Measurements from ENCODE around the gene RFC4. TPM values are rescaled to one million over a fixed set of nuclear protein-coding genes. Genes with fewer than 3 reads are reported as not detected.
A peak's percentile ranks its signal among the peaks of the same experiment; 100 is the strongest.
"Not testable (repeated sequence)": the region's sequence is repeated elsewhere in the genome, so short reads cannot be mapped to it uniquely, and the experiment has no call there.

RFC4 gene
- total and polyA plus RNA-seq, 2 donors = 16.7 to 27.1 TPM

DNA sequence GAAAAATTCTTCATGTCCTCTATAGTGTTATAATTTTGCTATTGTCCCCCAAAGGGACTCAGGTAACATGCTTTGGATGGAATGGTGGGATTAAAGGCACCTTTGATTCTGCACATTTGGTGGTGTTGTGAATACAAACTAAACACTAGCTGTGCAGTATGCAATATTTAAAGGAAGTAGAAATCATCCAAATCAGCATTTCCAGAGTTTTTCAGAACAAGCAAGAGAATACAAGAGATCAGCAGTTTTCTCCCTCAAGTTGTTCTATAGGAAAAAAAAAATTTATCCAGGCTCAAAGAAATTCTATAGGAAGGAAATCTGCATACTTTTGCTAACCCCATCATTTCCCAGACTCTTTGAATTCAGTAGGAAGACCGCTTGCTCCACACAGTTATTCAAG, 26.0 kb upstream of the RFC4 start:
- H3K4me3 ChIP-seq (ENCODE audit: low read depth, low read length) = no peak overlapping the region
- no peaks in the 10 kb centered on the region for H3K4me1 ChIP-seq (ENCODE audit: insufficient read depth)
- WGBS = 84% methylated on average over 1 of the region's 1 CpG
- DNase-seq (ENCODE audit: extremely low spot score) = no peak
- H3K27ac ChIP-seq (ENCODE audit: low read depth) = no peak overlapping the region
- no peaks in the 10 kb centered on the region for H3K36me3 ChIP-seq (ENCODE audit: insufficient read depth)

DNA sequence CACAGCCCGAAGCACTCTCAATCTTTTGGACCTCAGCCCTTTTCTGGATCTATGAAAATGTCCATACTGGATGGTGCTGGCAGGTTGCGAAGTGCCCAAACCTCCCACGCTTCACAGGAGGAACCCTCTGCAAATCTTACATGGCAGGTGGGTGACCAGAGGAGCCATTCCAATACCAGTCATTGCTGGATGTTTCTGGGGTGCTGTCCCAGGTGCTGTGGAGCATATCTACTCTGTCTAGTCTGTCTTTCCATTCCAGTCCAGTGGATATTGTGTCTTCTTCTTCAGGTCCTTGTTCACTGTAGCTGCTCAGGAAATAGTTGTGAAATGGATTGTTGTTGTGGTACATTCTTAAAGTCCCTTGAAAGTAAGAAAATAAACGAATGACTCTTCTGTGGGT, 25.5 kb upstream of the RFC4 start:
- 69% methylated on average over 4 of the region's 4 CpGs for WGBS
- H3K4me3 ChIP-seq (ENCODE audit: low read depth, low read length) = no peak overlapping the region
- H3K4me1 ChIP-seq (ENCODE audit: insufficient read depth) = no peaks in the 10 kb centered on the region
- DNase-seq (ENCODE audit: extremely low spot score) = no peak
- H3K36me3 ChIP-seq (ENCODE audit: insufficient read depth) = no peaks in the 10 kb centered on the region
- no peak overlapping the region for H3K27ac ChIP-seq (ENCODE audit: low read depth)

DNA sequence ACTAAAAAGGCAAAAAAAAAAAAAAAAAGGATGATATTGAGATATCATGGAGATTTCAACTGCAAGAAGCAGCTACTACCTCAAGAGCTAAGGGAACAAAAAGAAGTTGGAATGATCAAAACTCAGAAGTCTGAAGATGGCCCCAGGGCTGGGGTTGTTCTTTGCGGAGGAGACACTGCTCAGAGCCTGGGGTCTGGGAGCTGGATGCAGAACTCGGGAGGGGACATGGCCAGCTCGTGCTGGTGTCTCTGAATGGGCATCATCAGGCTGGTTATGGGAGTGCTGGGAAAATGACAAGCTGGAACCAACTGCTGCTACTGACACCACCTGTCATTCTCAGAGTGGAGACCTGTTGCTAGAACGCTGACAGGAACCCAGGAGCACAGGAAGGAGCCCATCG, 22.1 kb upstream of the RFC4 start:
- H3K4me1 ChIP-seq (ENCODE audit: insufficient read depth) = no peaks in the 10 kb centered on the region
- H3K4me3 ChIP-seq (ENCODE audit: low read depth, low read length) = no peak overlapping the region
- H3K27ac ChIP-seq (ENCODE audit: low read depth) = no peak overlapping the region
- DNase-seq (ENCODE audit: extremely low spot score) = no peak
- H3K36me3 ChIP-seq (ENCODE audit: insufficient read depth) = no peaks in the 10 kb centered on the region
- 25% methylated on average over 5 of the region's 5 CpGs for WGBS

- Histone ChIP-seq H3K4me1 (ENCODE audit: insufficient read depth) (no peaks in the 10 kb centered on the region), H3K27ac (ENCODE audit: low read depth) (no peak overlapping the region), H3K36me3 (ENCODE audit: insufficient read depth) (no peaks in the 10 kb centered on the region), H3K4me3 (ENCODE audit: low read depth, low read length) (peak overlapping the region; percentile 58)
- WGBS = 2% methylated on average over 80 of the region's 80 CpGs
- no peak for DNase-seq (ENCODE audit: extremely low spot score)
These were observed 20.9 kb upstream of the RFC4 start for GRCh38 chr3:186826976-186827857.

DNA sequence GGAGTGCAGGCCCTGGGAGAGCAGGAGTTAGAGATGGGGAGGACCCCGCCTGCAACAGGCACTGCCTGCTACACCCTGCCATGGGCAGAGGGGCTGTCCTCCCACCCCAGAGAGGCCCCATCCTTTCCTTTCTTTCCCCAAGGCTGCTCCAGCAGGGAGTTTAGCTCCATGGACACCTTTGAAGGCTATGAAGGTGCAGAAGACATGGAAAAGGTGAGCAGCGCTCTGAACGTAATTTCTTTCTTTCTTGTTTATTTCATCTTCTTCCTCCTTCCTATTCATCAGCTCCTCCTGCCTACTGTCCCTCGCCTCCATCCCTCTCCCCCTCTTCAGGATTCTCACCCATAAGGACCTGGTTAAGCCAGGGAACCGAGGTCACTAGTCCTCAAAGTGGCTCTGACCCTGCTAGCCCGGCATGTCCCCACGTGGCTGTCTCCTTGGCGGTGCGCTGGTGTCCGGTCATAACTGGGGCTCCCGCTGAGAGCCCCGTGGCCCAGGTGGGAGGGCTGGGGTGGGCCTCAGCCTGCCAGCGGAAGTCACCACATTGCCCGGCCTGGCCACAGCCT, 20.2 kb upstream of the RFC4 start:
- no peaks in the 10 kb centered on the region for H3K36me3 ChIP-seq (ENCODE audit: insufficient read depth)
- H3K27ac ChIP-seq (ENCODE audit: low read depth) = no peak overlapping the region
- DNase-seq (ENCODE audit: extremely low spot score) = no peak
- WGBS = 27% methylated on average over 14 of the region's 14 CpGs
- H3K4me1 ChIP-seq (ENCODE audit: insufficient read depth) = no peaks in the 10 kb centered on the region
- peak overlapping the region; percentile 58 for H3K4me3 ChIP-seq (ENCODE audit: low read depth, low read length)

GRCh38 chr3:186825872-186826409, 19.7 kb upstream of the RFC4 start:
- no peak overlapping the region for H3K27ac ChIP-seq (ENCODE audit: low read depth)
- no peak overlapping the region for H3K4me3 ChIP-seq (ENCODE audit: low read depth, low read length)
- DNase-seq (ENCODE audit: extremely low spot score) = no peak
- no peaks in the 10 kb centered on the region for H3K4me1 ChIP-seq (ENCODE audit: insufficient read depth)
- H3K36me3 ChIP-seq (ENCODE audit: insufficient read depth) = no peaks in the 10 kb centered on the region
- WGBS = 40% methylated on average over 11 of the region's 11 CpGs

DNA sequence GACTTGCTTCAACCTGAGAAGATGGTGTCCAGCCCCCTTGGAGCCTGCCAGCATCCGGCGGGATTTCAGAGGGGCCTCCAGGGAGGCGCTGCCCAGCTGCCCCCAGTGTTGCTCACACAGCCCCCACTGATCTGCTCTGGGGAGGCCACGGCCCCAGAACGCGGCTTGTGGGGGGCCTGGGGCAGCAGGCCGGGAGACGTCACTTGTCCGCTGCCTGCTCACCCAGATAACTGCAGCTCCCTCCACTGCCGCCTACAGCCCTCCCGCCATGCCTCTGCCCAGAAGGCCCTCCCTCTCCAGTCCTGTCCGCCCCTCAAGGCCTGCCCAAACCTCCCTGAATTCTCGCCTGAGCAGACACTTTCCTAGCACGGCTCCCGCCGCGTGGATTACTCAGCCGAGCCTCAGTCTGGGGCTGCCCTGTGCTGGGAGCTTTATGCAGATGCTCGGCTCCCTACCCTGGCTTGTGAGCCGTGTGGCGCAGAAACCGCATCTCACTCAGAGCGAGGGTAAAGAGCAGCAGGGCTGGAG, 19.1 kb upstream of the RFC4 start:
- 12% methylated on average over 23 of the region's 23 CpGs for WGBS
- no peak for DNase-seq (ENCODE audit: extremely low spot score)

GRCh38 chr3:186824430-186825139, 18.3 kb upstream of the RFC4 start:
- H3K4me3 ChIP-seq (ENCODE audit: low read depth, low read length) = no peak overlapping the region
- WGBS = 34% methylated on average over 18 of the region's 18 CpGs
- no peaks in the 10 kb centered on the region for H3K36me3 ChIP-seq (ENCODE audit: insufficient read depth)
- DNase-seq (ENCODE audit: extremely low spot score) = no peak
- no peaks in the 10 kb centered on the region for H3K4me1 ChIP-seq (ENCODE audit: insufficient read depth)
- no peak overlapping the region for H3K27ac ChIP-seq (ENCODE audit: low read depth)

More for the DNA sequence above, 19.1 kb upstream of the RFC4 start:
- Histone ChIP-seq H3K4me1 (ENCODE audit: insufficient read depth) (no peaks in the 10 kb centered on the region), H3K4me3 (ENCODE audit: low read depth, low read length) (no peak overlapping the region), H3K27ac (ENCODE audit: low read depth) (no peak overlapping the region), H3K36me3 (ENCODE audit: insufficient read depth) (no peaks in the 10 kb centered on the region)

DNA sequence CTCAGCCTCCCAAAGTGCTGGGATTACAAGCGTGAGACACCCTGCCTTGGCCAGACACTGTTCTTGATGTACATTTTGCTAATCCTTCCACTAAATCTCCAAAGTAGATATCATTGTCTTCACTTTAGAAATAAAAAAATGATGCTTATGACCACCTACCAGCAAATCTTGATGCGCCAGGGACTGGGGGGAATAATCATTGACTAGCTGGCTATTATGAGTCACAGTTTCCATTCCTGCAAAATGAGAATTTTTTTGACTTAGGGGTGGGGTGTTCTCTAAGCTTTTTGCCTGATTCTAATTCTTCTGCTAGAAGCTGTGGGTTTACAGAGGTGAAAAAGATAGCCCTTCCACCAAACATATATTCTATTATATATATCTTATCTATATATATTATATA, 17.1 kb upstream of the RFC4 start:
- H3K36me3 ChIP-seq (ENCODE audit: insufficient read depth) = no peaks in the 10 kb centered on the region
- H3K27ac ChIP-seq (ENCODE audit: low read depth) = no peak overlapping the region
- H3K4me1 ChIP-seq (ENCODE audit: insufficient read depth) = no peaks in the 10 kb centered on the region
- 73% methylated on average over 2 of the region's 2 CpGs for WGBS
- no peak for DNase-seq (ENCODE audit: extremely low spot score)
- H3K4me3 ChIP-seq (ENCODE audit: low read depth, low read length) = no peak overlapping the region

DNA sequence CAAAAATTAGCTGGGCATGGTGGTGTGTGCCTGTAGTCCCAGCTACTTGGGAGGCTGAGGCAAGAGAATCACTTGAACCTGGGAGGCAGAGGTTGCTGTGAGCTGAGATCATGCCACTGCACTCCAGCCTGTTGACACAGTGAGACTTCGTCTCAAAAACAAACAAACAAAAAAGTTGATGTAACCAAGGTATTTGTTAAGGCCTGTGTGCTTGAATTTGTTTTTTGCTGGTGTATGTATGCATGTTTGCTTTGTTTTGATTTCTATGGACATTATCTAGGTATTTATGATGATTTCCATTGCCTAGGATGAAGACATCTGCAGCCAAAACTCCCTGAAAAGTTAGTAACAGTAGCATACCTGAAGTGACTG, 16.1 kb upstream of the RFC4 start:
- not testable (repeated sequence) for H3K36me3 ChIP-seq (ENCODE audit: insufficient read depth); DNase-seq (ENCODE audit: extremely low spot score); H3K4me1 ChIP-seq (ENCODE audit: insufficient read depth); H3K27ac ChIP-seq (ENCODE audit: low read depth); H3K4me3 ChIP-seq (ENCODE audit: low read depth, low read length)
- 61% methylated on average over 1 of the region's 1 CpG for WGBS

DNA sequence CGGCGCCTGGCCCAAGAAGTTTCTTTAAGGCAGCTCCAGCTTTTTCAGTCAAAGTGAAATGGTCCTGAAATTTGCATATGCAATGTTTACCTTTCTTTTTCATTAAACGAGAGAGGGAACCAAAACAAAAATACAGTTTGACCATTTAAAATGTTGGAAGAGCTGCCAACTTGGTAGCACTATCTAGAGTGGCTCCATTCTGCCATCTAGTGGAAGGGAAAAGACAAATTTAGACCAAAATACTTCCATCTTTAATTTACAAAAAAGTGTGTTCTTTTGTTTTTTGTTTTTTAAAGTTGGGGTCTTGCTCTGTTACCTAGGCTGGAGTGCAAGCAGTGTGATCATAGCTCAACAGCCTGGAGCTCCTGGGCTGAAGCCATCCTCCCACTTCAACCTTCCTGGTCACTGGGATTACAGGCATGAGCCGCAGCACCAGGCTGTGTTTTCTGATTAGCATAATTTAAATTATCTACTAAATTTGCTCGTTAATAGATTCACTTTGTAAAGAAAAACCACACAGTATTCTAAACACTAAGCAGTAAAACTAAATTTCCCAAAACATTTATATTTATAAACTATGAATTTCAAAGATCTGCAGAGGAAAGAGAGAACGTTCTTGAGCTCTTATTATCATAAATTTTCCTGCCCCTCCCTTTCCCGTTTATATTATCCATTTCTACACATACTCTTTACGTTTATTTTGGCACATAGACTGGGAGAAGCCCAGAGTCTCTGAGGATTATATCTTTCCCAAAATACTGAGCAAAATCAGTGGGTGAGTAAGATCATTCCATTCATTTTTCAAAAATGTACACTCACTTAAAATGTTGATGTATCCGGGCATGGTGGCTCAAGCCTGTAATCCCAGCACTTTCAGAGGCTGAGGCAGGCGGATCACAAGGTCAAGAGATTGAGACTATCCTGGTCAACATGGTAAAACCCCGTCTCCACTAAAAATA, 15.4 kb upstream of the RFC4 start:
- DNase-seq (ENCODE audit: extremely low spot score) = no peak
- Histone ChIP-seq H3K4me3 (ENCODE audit: low read depth, low read length) (no peak overlapping the region), H3K36me3 (ENCODE audit: insufficient read depth) (no peaks in the 10 kb centered on the region), H3K27ac (ENCODE audit: low read depth) (no peak overlapping the region), H3K4me1 (ENCODE audit: insufficient read depth) (no peaks in the 10 kb centered on the region)
- WGBS = 36% methylated on average over 11 of the region's 11 CpGs

- WGBS = 82% methylated on average over 1 of the region's 1 CpG
- Histone ChIP-seq H3K27ac (ENCODE audit: low read depth) (no peak overlapping the region), H3K4me1 (ENCODE audit: insufficient read depth) (no peaks in the 10 kb centered on the region), H3K4me3 (ENCODE audit: low read depth, low read length) (no peak overlapping the region), H3K36me3 (ENCODE audit: insufficient read depth) (no peaks in the 10 kb centered on the region)
- no peak for DNase-seq (ENCODE audit: extremely low spot score)
These were observed 12.7 kb upstream of the RFC4 start for GRCh38 chr3:186818956-186819355.

DNA sequence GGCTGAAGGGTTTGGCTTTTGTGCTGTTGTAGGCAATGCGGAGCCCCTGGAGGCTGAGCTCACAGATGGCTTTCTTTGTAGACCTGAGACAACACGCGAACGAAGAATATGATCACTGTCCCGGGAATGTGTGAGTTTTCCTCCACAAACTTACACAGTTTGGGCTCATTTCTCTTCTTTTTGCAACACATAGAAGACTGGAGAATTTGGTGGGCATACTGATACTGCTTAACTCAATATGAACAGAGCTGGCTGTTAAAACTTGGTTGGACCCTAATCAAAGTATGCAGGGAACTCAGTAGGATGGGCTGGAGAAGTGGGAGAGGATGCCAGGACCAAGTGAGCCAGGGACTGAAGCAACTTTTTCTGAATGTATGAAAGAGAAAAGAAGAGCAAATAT, 12.2 kb upstream of the RFC4 start:
- WGBS = 89% methylated on average over 5 of the region's 5 CpGs
- Histone ChIP-seq H3K36me3 (ENCODE audit: insufficient read depth) (no peaks in the 10 kb centered on the region), H3K4me3 (ENCODE audit: low read depth, low read length) (no peak overlapping the region), H3K4me1 (ENCODE audit: insufficient read depth) (no peaks in the 10 kb centered on the region), H3K27ac (ENCODE audit: low read depth) (no peak overlapping the region)
- DNase-seq (ENCODE audit: extremely low spot score) = no peak

All from urinary bladder (tissue), 4 donors.